Fibroblast of villous mesenchyme (primary cell): Measurements from ENCODE around the gene CIART. TPM values are rescaled to one million over a fixed set of nuclear protein-coding genes. Genes with fewer than 3 reads are reported as not detected.
"Not testable (repeated sequence)": the region's sequence is repeated elsewhere in the genome, so short reads cannot be mapped to it uniquely, and the experiment has no call there.

ENCODE experiments used
- DNase-seq: peaks from one replicate; pipeline ENCODE4 v3.0.0-alpha.2; 2010; ENCODE audit warnings: low read depth
- H3K4me3 ChIP-seq: 2 replicates; pipeline ENCODE4 v1.5.1; 2011; ENCODE audit warnings: low read depth, mild to moderate bottlenecking, low read length
- CTCF ChIP-seq: IDR thresholded peaks from 2 replicates; pipeline ENCODE4 v1.5.1; 2012; ENCODE audit warnings: low read depth, mild to moderate bottlenecking, low read length; ENCODE audit not compliant: insufficient read depth
- small RNA-seq: library from RNA; depleted of rRNA; stranded (forward); fragments of <200 nt; gene quantifications from one replicate; pipeline ENCODE3, GENCODE V24; 2012
- total RNA-seq: library from RNA; depleted of rRNA; stranded (reverse); fragments of >200 nt; gene quantifications from 2 replicates; pipeline ENCODE4 v1.2.3, GENCODE V29; 2012

CIART gene
- total RNA-seq, 1 donor, result 6.5 TPM

DNA sequence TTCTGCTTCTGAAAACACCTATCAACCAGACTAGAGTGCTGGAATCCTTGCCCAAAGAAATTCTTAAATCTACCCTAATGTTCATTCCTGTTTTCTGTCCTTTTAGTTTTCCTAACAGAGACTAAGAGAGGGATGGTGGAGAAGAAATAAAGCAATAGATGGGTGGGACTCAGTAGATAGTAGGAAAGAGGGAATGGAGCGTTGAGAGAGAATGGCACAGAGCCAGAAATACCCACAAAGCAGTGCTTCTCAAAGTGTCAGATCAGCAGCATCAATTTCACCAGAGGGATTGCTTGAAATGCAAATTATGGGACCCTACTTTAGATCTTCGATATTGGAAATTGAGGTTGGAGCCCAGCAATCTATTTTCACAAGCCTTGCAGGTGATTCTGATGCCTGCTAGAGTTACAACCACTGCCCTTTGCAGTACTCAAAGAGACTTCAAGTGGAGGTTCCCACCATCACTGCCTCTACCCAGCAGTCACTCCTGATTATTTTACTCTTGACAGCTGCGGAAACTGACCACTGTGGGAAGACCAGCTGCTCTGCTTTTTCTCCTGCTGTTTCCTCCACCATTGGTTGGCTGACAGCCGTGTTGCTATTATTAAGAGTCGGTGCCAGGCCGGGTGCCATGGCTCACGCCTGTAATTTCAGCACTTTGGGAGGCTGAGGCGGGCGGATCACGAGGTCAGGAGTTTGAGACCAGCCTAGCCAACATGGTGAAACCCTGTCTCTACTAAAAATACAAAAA, 27.6 kb downstream of the CIART start:
- no peak for DNase-seq
- TF ChIP-seq CTCF, result no peak
- no peak overlapping the region for H3K4me3 ChIP-seq

DNA sequence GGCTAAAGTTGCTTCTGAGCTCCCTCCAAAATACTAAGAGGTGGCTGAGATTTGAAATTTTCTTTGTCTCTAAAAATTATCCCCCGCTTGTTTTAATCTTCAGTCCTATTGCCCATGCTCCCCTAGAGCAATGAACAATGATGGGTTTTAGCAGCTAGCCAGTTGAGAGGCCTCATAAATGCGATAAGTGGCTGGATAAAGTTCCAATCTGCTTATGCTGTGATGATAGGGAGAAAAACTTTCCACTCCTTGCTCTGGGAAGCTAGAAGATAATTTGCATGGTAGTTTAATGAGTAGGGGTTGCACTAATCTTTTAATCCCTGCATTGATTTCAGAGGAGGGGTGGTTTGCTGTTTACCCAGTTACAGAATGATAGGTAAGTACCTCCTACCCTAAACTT, 29.4 kb downstream of the CIART start:
- DNase-seq, result no peak
- no peak for TF ChIP-seq CTCF
- no peak overlapping the region for H3K4me3 ChIP-seq

DNA sequence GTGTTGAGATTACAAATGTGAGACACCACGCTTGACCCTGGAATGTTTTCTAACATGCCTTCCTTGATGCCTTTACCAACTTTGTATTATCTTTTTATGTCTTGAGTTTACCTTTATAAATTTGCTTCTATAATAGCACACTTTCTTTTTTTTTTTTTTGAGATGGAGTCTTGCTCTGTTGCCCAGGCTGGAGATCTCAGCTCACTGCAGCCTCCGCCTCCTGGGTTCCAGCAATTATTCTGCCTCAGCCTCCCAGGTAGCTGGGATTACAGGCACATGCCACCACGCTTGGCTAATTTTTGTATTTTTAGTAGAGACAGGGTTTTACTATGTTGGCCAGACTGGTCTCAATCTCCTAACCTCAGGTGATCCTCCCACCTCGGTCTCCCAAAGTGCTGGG, 32.3 kb downstream of the CIART start:
- H3K4me3 ChIP-seq, DNase-seq: not testable (repeated sequence)

- TF ChIP-seq CTCF, result no peak
- peak overlapping the region; percentile 97 for H3K4me3 ChIP-seq
- peak; percentile 10 for DNase-seq
Observed at GRCh38 chr1:150320667-150320978, 38.3 kb downstream of the CIART start.

DNA sequence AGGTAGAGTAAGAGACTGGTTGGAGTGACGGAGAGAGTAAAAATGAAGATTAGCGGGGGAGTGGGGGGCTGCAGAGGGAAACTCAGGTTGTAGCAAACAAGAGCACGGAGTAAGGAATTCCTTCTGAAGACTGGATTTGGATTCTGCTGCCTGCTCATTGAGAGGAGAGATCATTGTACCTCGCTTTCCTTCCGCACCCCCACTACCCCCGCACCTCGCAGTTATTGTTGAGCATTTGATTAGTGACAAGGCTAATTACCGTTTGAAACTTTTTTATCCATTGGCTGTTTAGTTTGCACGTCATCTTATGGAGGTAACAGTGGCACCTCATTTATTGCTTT, 39.4 kb downstream of the CIART start:
- DNase-seq, result no peak
- no peak for TF ChIP-seq CTCF
- H3K4me3 ChIP-seq, result peak overlapping the region; percentile 97

GRCh38 chr1:150322310-150322709, 40.0 kb downstream of the CIART start:
- H3K4me3 ChIP-seq, result peak overlapping the region; percentile 97
- no peak for TF ChIP-seq CTCF
- peak; percentile 69 for DNase-seq

DNA sequence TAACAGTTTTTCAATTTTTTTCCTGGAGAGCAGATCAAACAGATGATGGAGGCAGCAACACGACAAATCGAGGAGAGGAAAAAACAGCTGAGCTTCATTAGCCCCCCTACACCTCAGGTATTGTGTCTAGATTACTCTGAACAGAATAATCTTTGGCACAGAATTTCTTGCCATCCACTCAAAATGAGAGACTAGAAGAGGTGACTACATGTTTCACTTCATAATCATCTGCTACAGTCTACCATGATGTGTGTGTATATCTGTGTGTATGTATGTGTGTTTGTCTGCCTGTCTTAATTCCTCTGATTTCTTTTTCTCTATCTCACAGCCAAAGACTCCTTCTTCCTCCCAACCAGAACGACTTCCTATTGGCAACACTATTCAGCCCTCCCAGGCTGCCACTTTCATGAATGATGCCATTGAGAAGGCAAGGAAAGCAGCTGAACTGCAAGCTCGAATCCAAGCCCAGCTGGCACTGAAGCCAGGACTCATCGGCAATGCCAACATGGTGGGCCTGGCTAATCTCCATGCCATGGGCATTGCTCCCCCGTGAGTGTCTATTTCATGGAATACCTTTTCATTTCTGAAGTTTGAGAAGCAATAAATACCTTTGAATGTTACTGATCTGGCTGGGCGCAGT, 50.4 kb downstream of the CIART start:
- DNase-seq, result no peak
- H3K4me3 ChIP-seq, result no peak overlapping the region
- no peak for TF ChIP-seq CTCF

Small RNAs within 50 kb of the gene (small RNA-seq; reads per million reads assigned to genes)
- 272 reads per million, percentile 98 among the genes with 10 or more reads in this experiment for gene RNU2-17P

Other genes with a start within 250 kb of the CIART start
- 39.3 and 57.9 TPM in 2 replicates for gene VPS45, start 214.8 kb upstream of the CIART start, total RNA-seq
- 43.2 and 99.9 TPM in 2 replicates for gene PLEKHO1, start 132.6 kb upstream of the CIART start, total RNA-seq
- gene ANP32E, start 46.4 kb upstream of the CIART start, total RNA-seq, result 27.4 and 30.7 TPM in 2 replicates
- gene CA14, start 24.8 kb upstream of the CIART start, total RNA-seq, result not detected in 2 replicates
- 84.4 and 103 TPM in 2 replicates for gene APH1A, start 13.5 kb upstream of the CIART start, total RNA-seq
- gene C1orf54, start 9.8 kb upstream of the CIART start, total RNA-seq, result 7.3 and 13.5 TPM in 2 replicates
- 28.7 and 30.7 TPM in 2 replicates for gene MRPS21, start 11.3 kb downstream of the CIART start, total RNA-seq
- 37.7 and 56.6 TPM in 2 replicates for gene PRPF3, start 39.0 kb downstream of the CIART start, total RNA-seq
- 9.7 and 16.8 TPM in 2 replicates for gene RPRD2, start 81.6 kb downstream of the CIART start, total RNA-seq
- gene TARS2, start 204.9 kb downstream of the CIART start, total RNA-seq, result 17.3 and 18.4 TPM in 2 replicates
- 20.3 and 24.5 TPM in 2 replicates for gene ECM1, start 225.6 kb downstream of the CIART start, total RNA-seq
- 0.64 and 1.3 TPM in 2 replicates for gene FALEC, start 233.2 kb downstream of the CIART start, total RNA-seq